HG03103 (cell line): Measurements from ENCODE around the gene PTGDS.

Experiments
- ATAC-seq: cut with Tn5 transposase; IDR thresholded peaks from one replicate; pipeline ENCODE4 v1.9.1; 2021; ENCODE audit warnings: low read depth; ENCODE audit not compliant: unreplicated experiment

PTGDS gene

DNA sequence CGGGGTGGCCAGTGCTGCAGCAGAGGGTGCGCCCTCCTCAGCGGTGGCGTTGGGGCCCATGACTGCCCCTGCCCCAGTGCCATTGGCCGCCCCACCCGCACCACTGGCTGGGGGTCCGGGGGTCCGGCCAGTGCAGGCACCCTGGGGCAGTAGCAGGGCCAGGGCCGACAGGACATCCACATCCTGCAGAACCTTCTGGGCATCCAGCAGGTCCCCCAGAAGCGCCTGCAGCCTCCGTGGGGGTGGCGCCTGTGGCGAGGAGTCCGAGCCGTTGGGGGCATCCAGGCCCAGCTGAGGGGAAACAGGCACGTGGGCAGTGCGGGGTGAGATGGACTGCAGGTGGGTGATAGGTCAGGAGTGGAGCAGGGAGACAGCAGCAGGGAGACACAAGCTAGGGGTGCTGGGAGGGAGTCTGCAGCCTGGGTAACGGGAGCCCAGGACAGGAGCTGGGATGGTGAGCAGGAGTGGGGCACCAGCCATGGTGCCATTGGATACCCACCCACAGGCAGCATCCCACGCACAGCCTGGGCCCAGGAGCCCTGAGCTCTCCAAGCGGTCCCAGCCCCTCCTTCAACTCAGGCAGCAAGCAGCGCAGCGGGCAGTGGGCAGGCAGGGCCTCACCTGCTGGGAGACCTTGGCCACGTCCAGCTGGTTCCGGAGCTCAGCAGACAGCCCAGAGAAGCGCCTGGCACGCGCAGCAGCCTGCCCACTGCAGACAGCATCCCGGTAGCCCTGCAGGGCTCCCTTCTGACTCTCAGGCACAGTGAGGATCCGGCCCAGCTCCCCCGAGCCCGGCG lies 43.7 kb downstream of the PTGDS start:
- no peak for ATAC-seq

DNA sequence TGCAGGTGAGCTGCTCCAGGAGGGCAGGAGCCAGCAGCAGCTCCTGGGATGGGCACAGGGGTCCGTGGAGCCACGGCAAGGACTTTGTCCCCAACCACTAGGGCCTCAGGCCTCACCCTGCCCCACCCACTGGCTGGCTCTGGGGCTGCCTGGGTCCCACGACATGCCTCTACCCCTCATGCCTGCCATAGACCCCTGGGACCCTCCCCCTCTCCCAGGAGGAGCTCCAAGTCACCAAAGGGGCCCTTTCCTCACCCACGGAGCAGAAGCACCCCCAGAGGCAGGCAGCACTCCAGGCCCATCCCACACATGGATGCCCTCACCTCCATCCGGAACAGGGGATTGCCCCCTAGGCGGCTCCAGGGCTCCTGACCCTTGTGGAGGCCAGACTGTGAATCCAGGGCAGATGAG lies 44.3 kb downstream of the PTGDS start:
- ATAC-seq = no peak

DNA sequence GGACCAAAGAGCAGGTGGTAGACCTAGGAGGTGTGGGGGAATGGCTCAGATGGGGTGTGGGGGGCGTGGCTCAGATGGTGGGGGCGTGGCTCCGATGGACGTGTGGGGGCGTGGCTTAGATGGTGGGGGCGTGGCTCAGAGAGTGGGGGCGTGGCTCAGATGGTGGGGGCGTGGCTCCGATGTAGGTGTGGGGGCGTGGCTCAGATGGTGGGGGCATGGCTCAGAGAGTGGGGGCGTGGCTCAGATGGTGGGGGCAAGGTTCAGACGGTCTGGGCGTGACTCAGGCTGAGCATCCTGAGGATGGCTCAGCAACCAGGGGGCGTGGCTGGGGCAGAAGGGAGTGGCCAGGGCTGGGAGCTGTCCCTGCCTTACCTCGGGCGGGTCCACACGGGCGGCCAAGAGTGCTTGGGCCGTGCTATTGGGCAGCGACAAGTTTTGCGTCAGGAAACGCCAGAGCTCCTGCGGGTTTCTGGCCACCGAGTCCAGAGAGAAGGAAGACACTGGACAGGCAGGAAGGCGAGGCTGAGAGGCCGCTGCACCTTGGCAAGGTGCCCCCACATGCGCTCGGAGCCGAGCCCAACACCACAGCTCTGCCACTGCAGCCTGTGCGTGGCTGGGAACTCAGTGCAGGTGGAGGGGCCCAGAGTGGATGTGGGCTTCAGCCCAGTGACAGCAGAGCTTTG lies 44.8 kb downstream of the PTGDS start:
- ATAC-seq = no peak

DNA sequence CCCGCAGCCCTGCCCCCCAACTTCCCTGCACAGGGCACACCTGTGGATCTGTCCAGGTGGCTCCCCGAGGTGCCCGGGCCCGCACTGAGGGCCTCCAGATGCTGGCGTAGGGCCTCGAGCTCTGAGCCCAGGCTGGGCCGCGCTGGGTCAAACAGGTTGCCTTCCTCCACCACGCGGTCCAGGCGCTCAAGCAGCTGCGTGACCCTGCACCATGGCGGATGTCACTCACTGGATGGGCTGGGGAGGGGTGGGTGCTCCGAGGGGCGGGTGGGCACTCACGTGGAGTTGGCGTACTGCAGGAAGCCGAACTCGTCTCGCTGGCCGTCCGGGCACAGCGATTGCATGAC lies 45.3 kb downstream of the PTGDS start:
- no peak for ATAC-seq

DNA sequence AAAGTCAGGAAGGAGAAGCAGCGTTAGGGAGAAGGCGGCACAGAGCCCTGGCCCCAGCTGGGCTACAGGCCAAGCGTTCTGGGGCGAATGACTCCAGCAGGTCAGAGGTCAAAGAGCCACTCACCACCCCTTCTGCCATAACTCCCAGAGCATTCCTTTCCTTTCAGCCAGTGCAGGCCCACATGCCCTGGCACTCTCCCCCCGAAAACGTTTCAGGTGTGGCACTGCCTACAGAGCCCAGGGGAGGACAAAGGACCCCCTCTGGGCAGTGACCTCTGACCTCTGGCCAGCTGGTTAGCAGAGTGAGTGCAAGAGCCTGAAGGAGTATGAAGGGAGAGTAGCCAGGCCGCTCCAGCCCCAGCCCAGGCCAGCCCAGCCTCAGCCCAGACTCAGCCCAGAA lies 45.9 kb downstream of the PTGDS start:
- no peak for ATAC-seq

DNA sequence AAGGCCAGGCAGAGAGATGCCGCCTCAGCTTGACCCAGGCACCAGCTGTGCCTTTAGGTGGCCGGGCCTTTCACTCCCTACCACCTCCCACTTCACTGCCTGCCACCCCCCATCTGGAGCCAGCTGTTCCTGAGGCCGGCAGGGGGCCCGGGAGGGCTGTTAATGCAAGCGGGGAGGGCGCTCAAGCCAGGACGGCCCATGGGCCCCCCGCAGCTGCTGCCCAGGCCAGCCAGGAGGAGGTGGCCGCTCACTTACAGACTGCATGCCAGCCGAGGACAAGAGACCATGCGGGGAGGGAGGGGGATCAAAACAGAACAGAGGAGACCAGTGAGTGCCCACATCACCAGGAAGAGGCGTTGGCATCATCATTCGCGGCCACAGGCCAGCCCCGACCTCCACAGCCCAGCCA lies 46.3 kb downstream of the PTGDS start:
- no peak for ATAC-seq

DNA sequence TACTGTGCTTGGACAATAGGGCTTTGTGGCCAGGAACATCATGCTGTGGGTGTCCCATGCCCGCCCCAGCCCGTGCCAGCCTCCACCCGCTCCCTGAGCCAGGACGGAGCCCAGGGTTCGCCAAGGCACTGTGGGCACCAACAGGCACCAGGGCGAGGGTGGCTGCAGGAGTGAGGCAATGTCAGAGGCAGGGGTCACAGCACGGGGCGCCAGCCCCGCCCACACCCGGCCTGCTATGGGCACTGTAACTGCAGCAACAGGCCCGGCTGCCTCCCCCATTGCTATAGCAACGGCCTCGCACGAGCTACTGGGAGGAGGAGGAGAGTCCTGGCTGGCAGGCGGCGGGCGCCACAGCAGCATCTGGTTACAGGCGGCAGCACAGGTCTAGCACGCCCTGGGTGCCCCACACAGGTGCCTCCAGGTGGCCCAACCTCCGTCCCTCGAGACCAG lies 48.2 kb downstream of the PTGDS start:
- no peak for ATAC-seq

DNA sequence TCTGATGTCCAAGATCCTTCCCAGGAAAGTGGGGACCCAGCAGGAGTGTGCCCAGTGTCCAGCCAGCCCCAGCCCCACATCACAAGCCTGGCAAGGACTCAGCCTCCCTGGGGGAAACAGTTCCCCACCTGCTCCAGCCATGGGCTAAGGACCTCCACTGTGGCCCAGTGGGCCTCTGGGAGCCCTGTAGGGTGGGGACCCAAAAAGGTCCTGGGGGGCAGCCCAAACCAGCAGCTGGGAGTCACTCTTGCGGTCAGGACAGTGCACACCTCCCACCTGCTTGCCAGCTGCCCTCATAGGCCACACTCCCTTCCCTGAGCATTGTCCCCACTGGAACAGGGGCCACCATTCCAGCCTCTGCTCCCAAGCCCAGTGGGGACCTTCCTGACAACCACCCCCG lies 49.1 kb downstream of the PTGDS start:
- ATAC-seq = no peak

DNA sequence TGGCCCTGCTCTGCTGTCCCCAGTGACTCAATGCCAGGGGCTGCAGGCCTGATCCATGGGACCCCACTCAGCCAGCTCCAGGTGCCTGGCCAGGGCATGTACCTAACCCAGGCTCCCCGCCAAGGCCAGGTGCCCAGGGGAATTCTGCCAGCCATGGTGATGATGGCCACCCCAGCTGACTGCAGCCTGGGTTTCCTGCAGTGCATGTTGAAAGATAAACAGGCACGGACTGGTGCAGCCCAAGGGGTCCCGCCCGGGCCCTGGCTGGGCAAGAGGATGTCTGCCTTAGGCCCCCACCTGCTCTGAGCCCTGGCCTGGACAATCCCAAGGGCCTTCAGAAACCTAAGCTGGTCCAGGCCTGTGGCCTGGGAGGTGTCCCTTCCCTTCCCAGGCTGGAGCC lies 49.5 kb downstream of the PTGDS start:
- no peak for ATAC-seq

DNA sequence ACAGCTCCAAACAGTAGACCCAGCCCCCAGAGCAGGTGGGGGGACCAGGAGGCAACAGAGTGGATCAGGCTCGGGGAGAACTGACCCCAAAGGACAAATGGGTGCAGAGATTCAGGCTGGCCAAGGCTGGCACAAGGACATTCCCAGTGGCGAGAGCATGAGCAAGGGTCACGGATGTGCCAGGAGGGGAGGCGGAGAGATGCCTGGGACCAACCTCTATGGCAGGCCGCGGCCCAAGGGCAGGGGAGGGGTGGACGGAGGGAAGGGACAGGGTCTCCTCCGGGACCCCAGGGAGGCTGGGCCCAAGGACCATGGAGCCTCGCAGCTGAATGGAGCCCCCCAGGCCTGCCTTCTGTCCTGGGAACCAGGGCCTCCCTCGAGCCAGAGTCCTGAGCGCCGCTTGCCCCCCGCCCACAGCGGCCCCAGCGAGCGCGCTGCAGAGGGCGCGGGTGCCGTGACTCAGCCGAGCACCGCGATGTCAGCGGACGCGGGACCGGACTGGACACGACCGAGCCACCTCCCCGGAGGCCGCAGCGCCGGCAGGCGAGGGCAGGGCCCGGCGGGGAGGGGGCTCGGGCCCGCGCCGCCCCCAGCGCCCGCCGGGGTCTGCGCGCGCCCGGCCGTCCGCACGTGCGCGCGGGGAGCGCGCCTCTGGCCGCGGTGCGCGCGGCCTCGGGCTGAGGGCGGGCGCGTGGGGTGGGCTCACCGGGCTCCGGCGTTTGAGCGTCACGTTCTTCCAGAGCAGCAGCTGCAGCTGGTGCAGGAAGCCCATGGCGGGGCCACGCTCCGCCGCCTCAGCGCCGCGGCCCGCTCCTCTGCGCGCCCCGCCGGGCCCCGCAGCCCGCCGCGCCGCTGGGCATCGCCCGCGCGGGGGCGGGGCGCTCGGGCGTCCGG lies 50.3 kb downstream of the PTGDS start, which contains the start of gene ABCA2:
Gene ABCA2, minus strand, starts transcription at position 869 of the 894 bp plus-strand sequence. Its CDS starts 97 bp downstream, at position 772.
- no peak for ATAC-seq

DNA sequence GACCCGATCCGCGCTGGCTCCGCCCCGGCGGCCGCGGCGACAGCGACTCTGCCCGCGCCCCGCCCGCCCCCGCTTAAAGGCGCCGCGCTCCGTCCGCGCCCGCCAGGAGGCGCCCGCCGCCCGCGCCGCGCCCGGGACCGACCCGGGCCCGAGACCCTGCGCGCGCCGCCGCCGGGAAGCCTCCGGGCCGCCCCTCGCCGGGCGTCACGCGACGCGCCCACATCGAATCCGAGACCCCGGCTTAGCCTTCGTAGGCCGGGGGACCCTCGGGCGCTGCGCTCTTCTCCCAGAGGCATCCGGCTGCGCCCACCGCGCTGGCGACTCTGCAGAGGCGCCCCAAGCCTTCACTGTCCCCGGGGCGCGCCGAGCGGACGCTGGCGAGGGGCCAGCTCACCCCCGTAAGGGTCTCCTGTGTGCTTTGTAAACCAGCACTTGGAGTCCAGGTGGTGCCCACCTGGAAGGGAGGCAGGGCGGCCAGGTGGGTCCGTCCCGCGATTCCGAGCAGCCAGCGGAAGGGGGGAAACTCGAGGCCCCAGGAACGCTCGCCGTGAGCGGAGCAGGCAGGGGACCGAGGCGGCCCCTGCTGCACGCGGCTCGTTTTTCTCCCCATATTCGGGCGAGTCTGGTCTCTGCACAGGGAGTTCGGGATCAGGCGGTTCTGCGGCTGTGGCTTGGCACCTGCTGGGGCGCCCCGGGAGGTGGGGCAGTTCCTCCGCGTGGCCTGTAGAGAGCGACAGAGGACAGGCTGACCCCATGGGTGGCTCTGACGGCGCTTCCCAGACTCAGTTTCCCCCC lies 51.2 kb downstream of the PTGDS start:
- ATAC-seq = peak; percentile 35

DNA sequence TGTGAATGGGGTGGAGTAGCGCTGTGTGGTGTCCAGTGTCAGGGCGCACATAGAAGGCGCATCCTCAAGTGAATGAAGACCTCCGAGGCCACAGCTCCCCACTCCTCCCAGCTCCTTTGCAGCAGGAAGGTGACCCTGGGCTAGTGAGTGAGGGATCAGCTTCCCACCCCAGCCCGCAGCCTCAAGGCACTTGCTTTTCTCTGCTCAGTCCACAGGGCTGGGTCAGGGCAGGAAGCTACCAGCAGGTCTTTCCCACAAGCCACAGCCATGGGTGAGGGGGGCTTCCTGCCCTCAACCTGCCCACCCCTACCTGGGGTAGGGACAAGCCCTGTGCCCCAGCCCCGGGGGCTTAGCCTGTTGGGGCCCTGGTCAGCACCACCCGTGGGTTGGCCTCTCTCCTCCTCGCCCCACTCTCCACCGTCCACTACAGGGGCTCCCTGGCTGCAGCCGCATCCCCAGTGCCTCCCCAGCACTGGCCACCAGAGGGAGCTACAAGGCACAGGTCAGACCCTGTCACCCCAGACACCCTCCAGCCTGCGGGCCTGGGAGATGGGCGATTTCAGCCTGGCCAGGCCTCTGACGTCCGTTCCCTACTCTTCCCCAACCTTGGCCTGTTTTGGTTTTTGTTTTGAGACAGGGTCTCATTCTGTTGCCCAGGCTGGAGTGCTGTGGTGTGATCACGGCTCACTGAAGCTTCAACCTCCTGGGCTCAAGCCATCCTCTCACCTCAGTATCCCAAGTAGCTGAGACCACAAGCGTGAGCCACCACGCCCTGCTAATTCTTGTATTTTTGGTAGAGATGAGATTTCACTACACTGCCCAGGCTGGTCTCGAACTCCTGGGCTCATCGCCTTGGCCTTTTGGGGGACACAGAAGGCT lies 52.0 kb downstream of the PTGDS start:
- ATAC-seq = no peak

DNA sequence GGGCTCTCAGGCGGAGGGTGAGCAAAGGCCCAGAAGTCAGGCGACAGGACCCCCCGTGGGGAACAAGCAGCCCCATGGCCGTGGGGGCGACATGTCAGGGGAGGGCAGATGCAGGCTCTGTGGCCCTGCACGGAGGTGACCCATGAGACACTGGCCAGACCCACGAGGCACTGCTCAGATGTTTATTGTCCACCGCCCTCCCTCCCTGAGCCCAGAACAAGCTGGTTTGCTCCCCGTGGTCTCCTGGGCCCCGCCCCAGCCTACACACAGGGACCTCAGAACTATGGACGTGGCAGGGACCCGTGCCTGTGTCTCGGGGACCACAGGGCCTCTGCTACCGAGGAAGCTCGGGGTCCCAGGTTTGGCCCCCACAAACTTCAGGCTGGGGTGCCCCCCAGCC lies 52.7 kb downstream of the PTGDS start:
- no peak for ATAC-seq

DNA sequence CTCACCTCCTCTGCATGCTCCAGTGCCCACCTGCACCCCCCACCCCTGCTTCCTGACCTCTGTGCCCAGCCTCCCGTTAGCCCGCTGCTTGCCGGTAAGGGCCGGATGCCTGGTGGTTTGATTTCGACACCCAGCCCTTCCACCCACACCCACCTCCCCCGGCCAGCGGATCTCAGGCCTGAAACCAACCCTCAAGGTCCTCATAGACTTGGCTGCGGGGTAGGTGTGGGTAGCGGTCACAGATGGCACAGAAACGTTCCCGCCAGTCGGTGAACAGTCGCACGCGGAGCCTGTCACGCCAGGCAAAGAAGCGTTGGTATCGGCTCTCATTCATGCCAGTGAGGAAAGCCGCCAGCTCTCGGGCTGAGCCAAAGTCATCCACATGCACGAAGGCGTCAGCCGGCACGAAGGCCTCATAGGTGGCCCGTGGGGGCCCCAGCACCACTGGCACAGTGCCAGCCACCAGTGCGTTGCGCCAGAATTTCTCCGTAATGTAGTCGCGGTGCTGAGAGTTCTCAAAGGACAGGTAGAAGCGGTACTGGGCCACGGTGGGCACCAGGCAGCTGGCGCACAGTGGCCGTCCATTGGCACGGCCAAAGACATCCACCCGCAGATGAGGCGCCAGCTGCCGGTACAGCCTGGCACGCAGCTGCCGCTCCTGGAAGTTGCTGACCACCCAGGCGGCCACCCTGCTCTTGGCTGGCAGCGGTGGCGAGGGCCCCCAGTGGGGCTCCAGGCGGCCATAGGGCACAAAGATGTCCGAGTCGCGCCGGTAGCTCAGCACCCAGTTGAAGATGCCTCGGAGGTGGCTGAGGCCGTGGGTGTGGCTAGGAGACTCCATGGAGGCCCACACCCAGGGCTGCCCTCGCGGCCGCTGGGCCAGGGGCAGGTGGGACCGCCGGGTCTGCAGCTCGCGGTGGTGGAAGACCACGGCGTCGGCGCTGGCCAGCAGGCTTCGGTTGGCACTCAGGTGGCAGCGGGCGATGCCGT lies 53.5 kb downstream of the PTGDS start:
- no peak for ATAC-seq
